Testis (tissue), 2 donors: ENCODE measurements around the gene SMIM29.

Experiments used
- POLR2A ChIP-seq: fragments of 450-650 bp; IDR thresholded peaks from one replicate; pipeline ENCODE4 v1.6.1; 2017; ENCODE audit warnings: antibody characterized with exemption, mild to moderate bottlenecking, moderate library complexity
- TF ChIP-seq, protein P1 (sequence below), 3 experiments: fragments of 450-650 bp in 2 of 3; fragments of 200-600 bp in 1 of 3; sonication (generic) in 1 of 3; IDR thresholded peaks; one replicate each; pipeline ENCODE4 v1.5.1; 2016 to 2019; ENCODE audit warnings: antibody characterized with exemption in 3 of 3, mild to moderate bottlenecking in 2 of 3, moderate library complexity in 1 of 3

DNA sequence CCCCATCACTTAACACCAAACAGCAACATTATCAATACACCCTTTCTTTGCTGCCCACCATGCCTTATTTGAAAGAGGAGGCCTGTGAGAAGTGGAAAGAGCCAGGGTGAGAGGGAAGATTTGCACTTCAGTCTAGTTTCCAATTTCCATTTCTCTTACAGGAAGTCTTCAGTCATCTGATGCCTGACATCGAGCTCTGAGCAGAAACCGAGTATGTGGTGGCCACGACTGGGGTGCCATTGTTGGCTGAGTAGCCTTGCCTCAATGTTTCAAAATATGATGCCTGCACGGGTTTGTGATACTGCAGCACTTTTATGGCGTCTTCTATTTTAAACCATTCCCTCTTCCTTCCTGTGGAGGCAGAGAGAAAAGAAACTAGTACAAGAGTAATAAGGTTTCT, 39.8 kb upstream of the SMIM29 start:
- TF ChIP-seq, protein P1, sequence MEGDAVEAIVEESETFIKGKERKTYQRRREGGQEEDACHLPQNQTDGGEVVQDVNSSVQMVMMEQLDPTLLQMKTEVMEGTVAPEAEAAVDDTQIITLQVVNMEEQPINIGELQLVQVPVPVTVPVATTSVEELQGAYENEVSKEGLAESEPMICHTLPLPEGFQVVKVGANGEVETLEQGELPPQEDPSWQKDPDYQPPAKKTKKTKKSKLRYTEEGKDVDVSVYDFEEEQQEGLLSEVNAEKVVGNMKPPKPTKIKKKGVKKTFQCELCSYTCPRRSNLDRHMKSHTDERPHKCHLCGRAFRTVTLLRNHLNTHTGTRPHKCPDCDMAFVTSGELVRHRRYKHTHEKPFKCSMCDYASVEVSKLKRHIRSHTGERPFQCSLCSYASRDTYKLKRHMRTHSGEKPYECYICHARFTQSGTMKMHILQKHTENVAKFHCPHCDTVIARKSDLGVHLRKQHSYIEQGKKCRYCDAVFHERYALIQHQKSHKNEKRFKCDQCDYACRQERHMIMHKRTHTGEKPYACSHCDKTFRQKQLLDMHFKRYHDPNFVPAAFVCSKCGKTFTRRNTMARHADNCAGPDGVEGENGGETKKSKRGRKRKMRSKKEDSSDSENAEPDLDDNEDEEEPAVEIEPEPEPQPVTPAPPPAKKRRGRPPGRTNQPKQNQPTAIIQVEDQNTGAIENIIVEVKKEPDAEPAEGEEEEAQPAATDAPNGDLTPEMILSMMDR (IDR thresholded peaks at IDR 0.05): no peak
- TF ChIP-seq POLR2A: no peak
